Measurements from ENCODE around the gene GABBR2. TPM values are rescaled to one million over a fixed set of nuclear protein-coding genes. Genes with fewer than 3 reads are reported as not detected.

GABBR2 gene
- total RNA-seq, 1 donor from 2014 or later = 0.24 TPM

DNA sequence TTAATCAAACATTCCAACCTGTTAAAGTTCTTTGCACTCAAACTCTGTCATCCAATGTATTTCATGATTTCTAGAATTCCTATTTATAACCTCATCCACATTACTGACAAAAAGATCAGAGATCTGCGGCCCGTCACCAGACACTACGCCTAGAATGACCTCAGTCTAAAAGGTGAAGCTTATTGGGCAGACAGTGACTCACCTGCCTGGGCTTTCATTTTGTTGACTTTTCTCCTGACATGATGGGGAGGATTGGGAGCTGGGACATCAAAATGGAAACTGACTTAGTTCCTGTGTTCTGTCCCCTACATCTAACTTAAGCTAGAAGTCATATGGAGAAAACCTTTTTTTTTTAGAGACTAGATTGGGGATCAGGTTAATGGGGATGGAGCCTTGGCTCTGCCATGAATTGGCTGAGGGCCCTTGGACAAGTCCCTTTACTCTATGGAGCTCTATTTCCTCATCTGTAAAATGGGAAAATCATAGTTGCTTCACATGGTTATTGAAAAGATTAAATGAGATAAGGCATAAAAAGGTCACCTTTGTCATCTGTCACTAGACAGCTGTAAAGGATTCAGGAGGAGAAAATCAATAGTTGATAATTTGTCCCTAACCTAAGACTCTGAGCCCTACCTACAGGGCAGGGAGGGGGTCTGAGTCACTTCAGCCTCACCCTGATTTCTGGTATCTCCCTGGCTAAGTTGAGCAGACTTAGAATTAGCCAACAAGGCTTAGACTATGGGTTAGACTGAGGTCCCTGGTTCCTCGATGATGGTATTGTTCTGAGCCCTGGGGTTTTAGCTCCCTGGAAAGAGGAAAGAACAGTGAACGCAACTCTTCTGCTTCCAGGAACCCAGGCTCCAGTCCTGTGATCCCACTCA, 228.5 kb downstream of the GABBR2 start:
- Histone ChIP-seq H3K9me3 (no peaks in the 10 kb centered on the region), H3K36me3 (no peaks in the 10 kb centered on the region), H3K27ac (no peak overlapping the region), H3K27me3 (ENCODE audit: low read depth) (no peaks in the 10 kb centered on the region), H3K4me1 (no peaks in the 10 kb centered on the region), H3K4me3 (no peak overlapping the region)
- ATAC-seq (no peak), DNase-seq (no peak)
- intact Hi-C loops (cut with DNase I) = no loop called here
- TF ChIP-seq, protein P1, sequence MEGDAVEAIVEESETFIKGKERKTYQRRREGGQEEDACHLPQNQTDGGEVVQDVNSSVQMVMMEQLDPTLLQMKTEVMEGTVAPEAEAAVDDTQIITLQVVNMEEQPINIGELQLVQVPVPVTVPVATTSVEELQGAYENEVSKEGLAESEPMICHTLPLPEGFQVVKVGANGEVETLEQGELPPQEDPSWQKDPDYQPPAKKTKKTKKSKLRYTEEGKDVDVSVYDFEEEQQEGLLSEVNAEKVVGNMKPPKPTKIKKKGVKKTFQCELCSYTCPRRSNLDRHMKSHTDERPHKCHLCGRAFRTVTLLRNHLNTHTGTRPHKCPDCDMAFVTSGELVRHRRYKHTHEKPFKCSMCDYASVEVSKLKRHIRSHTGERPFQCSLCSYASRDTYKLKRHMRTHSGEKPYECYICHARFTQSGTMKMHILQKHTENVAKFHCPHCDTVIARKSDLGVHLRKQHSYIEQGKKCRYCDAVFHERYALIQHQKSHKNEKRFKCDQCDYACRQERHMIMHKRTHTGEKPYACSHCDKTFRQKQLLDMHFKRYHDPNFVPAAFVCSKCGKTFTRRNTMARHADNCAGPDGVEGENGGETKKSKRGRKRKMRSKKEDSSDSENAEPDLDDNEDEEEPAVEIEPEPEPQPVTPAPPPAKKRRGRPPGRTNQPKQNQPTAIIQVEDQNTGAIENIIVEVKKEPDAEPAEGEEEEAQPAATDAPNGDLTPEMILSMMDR (IDR thresholded peaks at IDR 0.05) = no peak

DNA sequence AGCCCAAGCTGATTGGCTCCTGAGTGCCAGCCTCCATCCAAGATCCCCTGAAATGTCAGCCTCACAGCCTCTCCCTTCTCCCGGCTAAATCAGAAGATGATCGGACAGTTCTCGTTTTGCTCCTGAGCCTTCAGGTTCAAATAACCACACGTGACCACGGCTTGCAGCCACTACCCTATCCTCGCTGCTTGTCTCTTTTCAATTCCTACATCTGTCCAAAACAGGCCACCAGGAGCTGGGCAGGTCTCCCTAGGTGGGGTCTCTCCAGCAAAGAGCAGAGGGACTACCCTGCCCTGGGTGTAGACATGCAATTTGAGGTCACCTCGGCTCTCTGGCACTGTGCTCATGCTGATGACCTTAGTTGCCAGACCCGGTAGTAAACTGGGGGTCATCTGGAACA, 229.3 kb downstream of the GABBR2 start:
- intact Hi-C loops (cut with DNase I) = no loop called here
- no peak overlapping the region for H3K27ac ChIP-seq
- ATAC-seq (no peak), DNase-seq (no peak)
- no peaks in the 10 kb centered on the region for H3K36me3 ChIP-seq
- TF ChIP-seq, protein P1 (IDR thresholded peaks at IDR 0.05) = no peak
- no peaks in the 10 kb centered on the region for H3K27me3 ChIP-seq (ENCODE audit: low read depth)
- no peaks in the 10 kb centered on the region for H3K9me3 ChIP-seq
- H3K4me3 ChIP-seq = no peak overlapping the region
- H3K4me1 ChIP-seq = no peaks in the 10 kb centered on the region

DNA sequence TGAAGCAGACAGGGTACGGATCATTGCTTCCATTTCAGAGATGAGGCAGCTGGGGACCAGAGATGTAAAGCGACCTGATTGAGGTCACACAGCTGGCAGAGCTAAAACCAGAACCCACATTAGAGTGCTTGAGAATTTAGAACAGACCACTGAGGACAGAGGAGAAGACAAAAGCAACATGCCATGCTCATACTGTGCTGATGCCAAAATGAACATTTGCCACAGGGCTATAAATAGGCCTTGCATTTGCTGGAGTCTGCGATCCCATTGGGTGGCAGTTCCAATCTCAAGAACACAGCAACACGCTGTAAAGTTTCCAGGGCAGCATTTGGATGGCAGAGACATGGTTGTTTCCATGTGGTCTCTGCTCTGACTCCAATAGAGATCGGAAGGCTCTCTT, 230.9 kb downstream of the GABBR2 start:
- Histone ChIP-seq H3K9me3 (no peaks in the 10 kb centered on the region), H3K4me3 (no peak overlapping the region), H3K36me3 (no peaks in the 10 kb centered on the region), H3K27me3 (ENCODE audit: low read depth) (no peaks in the 10 kb centered on the region), H3K27ac (no peak overlapping the region), H3K4me1 (no peaks in the 10 kb centered on the region)
- intact Hi-C loops (cut with DNase I) = no loop called here
- DNase-seq = no peak
- ATAC-seq = no peak
- TF ChIP-seq, protein P1 (IDR thresholded peaks at IDR 0.05) = no peak

DNA sequence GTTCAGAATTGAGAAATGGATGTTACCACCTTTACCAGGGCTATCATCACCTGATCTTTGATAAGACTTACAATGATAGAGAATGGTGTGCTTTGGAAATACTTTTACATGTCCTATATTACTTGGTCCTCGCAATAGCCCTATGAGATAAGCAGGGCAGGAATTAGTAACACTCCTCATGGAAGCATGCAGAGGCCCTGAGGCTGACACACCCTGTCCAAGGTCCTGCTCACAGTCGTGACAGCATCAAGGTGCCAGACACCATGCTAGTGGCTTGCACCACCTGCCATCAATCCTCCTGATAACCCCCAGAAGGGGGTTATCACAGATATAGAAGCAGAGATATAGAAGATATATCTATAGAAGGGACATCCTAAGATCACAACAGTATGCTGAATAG, 236.5 kb downstream of the GABBR2 start:
- intact Hi-C loops (cut with DNase I) = no loop called here
- DNase-seq (no peak), ATAC-seq (no peak)
- no peaks in the 10 kb centered on the region for H3K36me3 ChIP-seq
- H3K4me1 ChIP-seq = no peaks in the 10 kb centered on the region
- H3K9me3 ChIP-seq = no peaks in the 10 kb centered on the region
- no peak overlapping the region for H3K4me3 ChIP-seq
- TF ChIP-seq, protein P1 (IDR thresholded peaks at IDR 0.05) = no peak
- H3K27ac ChIP-seq = no peak overlapping the region
- no peaks in the 10 kb centered on the region for H3K27me3 ChIP-seq (ENCODE audit: low read depth)

DNA sequence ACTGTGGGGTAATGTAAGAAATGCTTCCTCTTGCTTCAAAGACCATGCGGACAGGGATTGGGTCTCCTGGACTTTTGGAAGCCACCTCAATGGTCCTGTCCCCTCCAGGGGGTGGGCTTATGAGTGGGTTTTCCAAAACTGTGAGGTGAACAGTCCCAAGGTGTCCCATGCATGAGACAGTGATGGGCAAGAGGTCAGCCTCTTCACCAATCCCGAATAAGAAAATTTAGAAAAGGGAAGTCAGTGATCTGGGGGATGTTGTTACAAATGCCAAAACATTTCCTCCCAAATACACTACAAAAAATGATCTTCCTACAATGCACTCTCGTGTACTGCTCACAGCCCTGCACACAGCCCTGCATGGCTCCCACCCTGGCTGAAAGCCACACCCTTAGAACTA, 237.6 kb downstream of the GABBR2 start:
- H3K9me3 ChIP-seq = no peaks in the 10 kb centered on the region
- H3K27ac ChIP-seq = no peak overlapping the region
- no peak overlapping the region for H3K4me3 ChIP-seq
- DNase-seq = no peak
- H3K27me3 ChIP-seq (ENCODE audit: low read depth) = no peaks in the 10 kb centered on the region
- intact Hi-C loops (cut with DNase I) = no loop called here
- no peak for ATAC-seq
- no peaks in the 10 kb centered on the region for H3K36me3 ChIP-seq
- no peaks in the 10 kb centered on the region for H3K4me1 ChIP-seq
- TF ChIP-seq, protein P1 (IDR thresholded peaks at IDR 0.05) = no peak

All from lower lobe of right lung (tissue), 2 donors.